Stimulated activated CD4-positive, alpha-beta T cell treated with anti-CD3 and anti-CD28 coated beads, Interleukin-1b, Interleukin-23, amount 100 ng/mL, for 48 hours (primary cell): Measurements from ENCODE around the gene GNA15.

ENCODE experiments used
- DNase-seq: peaks from one replicate; pipeline ENCODE4 v3.0.0-alpha.2; 2020

GNA15 gene

DNA sequence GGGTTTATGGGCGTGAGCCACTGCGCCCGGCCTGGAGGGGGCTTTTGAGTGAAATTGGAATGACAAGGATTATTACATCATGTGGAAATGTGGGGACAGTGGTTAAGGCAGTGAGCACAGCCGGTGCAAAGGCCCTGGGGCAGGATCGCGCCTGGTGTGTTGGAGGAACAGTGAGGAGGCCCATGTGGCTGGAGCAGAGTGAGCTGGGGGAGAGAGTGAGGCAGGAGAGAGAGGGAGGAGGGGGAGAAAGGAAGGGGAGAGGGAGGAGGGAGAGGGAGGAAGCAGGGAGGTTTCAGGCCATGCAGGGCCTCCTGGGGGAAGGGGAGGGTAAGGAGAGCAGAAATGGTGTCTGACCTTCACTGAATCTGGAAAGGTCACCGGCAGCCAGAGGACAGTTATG lies 77.3 kb downstream of the GNA15 start:
- DNase-seq: no peak
